ENCODE measurements around the gene CIB1. TPM values are rescaled to one million over a fixed set of nuclear protein-coding genes. Genes with fewer than 3 reads are reported as not detected.

CIB1 gene
- total and polyA plus RNA-seq, 10 of the 15 experiments (the other 5 are each of a cell fraction or from before 2014, with no cell fraction given), result 10.8 to 155 (median 81.9) TPM

DNA sequence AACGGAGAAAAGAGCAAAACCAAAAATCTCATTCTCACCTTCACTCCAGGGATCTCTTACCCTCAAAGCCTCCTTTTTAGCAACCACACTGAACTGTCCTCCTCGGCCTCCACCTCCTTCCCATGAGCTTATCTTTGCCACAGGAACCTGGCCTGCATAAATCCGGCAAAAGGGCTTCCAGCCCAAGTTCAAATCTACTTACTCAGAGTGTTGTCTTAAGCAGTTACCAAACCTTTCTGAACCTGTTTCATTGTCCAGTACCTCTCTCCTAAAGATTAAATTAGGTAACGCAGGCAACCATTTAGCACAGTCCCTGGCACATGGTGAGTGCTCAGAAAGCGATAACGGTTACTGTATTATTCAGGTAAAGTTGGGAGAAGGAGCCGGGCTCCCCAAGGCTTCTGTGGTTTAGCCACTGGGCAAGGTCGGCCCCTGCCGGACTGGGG, 777 bp downstream of the CIB1 start (continued):
- TF ChIP-seq, protein P1, sequence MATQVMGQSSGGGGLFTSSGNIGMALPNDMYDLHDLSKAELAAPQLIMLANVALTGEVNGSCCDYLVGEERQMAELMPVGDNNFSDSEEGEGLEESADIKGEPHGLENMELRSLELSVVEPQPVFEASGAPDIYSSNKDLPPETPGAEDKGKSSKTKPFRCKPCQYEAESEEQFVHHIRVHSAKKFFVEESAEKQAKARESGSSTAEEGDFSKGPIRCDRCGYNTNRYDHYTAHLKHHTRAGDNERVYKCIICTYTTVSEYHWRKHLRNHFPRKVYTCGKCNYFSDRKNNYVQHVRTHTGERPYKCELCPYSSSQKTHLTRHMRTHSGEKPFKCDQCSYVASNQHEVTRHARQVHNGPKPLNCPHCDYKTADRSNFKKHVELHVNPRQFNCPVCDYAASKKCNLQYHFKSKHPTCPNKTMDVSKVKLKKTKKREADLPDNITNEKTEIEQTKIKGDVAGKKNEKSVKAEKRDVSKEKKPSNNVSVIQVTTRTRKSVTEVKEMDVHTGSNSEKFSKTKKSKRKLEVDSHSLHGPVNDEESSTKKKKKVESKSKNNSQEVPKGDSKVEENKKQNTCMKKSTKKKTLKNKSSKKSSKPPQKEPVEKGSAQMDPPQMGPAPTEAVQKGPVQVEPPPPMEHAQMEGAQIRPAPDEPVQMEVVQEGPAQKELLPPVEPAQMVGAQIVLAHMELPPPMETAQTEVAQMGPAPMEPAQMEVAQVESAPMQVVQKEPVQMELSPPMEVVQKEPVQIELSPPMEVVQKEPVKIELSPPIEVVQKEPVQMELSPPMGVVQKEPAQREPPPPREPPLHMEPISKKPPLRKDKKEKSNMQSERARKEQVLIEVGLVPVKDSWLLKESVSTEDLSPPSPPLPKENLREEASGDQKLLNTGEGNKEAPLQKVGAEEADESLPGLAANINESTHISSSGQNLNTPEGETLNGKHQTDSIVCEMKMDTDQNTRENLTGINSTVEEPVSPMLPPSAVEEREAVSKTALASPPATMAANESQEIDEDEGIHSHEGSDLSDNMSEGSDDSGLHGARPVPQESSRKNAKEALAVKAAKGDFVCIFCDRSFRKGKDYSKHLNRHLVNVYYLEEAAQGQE (IDR thresholded peaks at IDR 0.05; ENCODE audit: low read depth, low read length), result no peak
- TF ChIP-seq ZNF24 (IDR thresholded peaks at IDR 0.05) (no peak), SP1 (IDR thresholded peaks at IDR 0.05; ENCODE audit: low read depth, low read length) (no peak), IKZF2 (IDR thresholded peaks at IDR 0.05) (peak in 1 of 2 experiments; percentile 37; a peak in 2 of 4 replicates), NFIC (IDR thresholded peaks at IDR 0.05; ENCODE audit: low read depth, low read length) (no peak), PAX5 (IDR thresholded peaks at IDR 0.05; ENCODE audit: borderline replicate concordance, low read depth, low read length) (no peak), CEBPB (IDR thresholded peaks at IDR 0.05; ENCODE audit: borderline replicate concordance in 1 of 2, low read depth in 2 of 2, low read length in 2 of 2) (no peak), ASH2L (IDR thresholded peaks at IDR 0.05; ENCODE audit: borderline replicate concordance, low read depth) (no peak), JUND (IDR thresholded peaks at IDR 0.05; ENCODE audit: low read depth, low read length) (no peak), CHD2 (IDR thresholded peaks at IDR 0.05; ENCODE audit: borderline replicate concordance, low read depth, low read length) (no peak), ZNF217 (IDR thresholded peaks at IDR 0.05) (no peak), WRNIP1 (IDR thresholded peaks at IDR 0.05; ENCODE audit: borderline replicate concordance, low read depth, low read length) (no peak), BRCA1 (IDR thresholded peaks at IDR 0.05; ENCODE audit: low read depth, low read length) (no peak), MTA2 (IDR thresholded peaks at IDR 0.05; ENCODE audit: low read depth) (no peak), CBX3 (IDR thresholded peaks at IDR 0.05; ENCODE audit: borderline replicate concordance, low read depth) (no peak), RELA (IDR thresholded peaks at IDR 0.05; ENCODE audit: borderline replicate concordance, partially characterized antibody) (no peak), SREBF2 (IDR thresholded peaks at IDR 0.05; ENCODE audit: low read length) (no peak), MXI1 (IDR thresholded peaks at IDR 0.05; ENCODE audit: low read depth, low read length) (no peak), KAT2A (conservative IDR thresholded peaks at IDR 0.05; ENCODE audit: control insufficient read depth, low read depth, low read length) (no peak), ZZZ3 (IDR thresholded peaks at IDR 0.05; ENCODE audit: control insufficient read depth, insufficient read length, low read depth) (no peak), HDGF (IDR thresholded peaks at IDR 0.05) (no peak), NFXL1 (IDR thresholded peaks at IDR 0.05; ENCODE audit: borderline replicate concordance) (no peak), RUNX3 (IDR thresholded peaks at IDR 0.05; ENCODE audit: low read length) (peak; percentile 52), POLR2AphosphoS5 (IDR thresholded peaks at IDR 0.05; ENCODE audit: low read length) (no peak), SIN3A (IDR thresholded peaks at IDR 0.05; ENCODE audit: low read depth, low read length) (no peak), BCL11A (IDR thresholded peaks at IDR 0.05; ENCODE audit: low read depth, low read length) (no peak)
- TF ChIP-seq, protein P2, sequence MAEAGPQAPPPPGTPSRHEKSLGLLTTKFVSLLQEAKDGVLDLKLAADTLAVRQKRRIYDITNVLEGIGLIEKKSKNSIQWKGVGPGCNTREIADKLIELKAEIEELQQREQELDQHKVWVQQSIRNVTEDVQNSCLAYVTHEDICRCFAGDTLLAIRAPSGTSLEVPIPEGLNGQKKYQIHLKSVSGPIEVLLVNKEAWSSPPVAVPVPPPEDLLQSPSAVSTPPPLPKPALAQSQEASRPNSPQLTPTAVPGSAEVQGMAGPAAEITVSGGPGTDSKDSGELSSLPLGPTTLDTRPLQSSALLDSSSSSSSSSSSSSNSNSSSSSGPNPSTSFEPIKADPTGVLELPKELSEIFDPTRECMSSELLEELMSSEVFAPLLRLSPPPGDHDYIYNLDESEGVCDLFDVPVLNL (IDR thresholded peaks at IDR 0.05; ENCODE audit: low read depth, low read length), result no peak
- TF ChIP-seq, protein P3, sequence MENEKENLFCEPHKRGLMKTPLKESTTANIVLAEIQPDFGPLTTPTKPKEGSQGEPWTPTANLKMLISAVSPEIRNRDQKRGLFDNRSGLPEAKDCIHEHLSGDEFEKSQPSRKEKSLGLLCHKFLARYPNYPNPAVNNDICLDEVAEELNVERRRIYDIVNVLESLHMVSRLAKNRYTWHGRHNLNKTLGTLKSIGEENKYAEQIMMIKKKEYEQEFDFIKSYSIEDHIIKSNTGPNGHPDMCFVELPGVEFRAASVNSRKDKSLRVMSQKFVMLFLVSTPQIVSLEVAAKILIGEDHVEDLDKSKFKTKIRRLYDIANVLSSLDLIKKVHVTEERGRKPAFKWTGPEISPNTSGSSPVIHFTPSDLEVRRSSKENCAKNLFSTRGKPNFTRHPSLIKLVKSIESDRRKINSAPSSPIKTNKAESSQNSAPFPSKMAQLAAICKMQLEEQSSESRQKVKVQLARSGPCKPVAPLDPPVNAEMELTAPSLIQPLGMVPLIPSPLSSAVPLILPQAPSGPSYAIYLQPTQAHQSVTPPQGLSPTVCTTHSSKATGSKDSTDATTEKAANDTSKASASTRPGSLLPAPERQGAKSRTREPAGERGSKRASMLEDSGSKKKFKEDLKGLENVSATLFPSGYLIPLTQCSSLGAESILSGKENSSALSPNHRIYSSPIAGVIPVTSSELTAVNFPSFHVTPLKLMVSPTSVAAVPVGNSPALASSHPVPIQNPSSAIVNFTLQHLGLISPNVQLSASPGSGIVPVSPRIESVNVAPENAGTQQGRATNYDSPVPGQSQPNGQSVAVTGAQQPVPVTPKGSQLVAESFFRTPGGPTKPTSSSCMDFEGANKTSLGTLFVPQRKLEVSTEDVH (IDR thresholded peaks at IDR 0.05; ENCODE audit: low read depth, partially characterized antibody), result no peak
